ENCODE data around the gene PHB1. TPM values are rescaled to one million over a fixed set of nuclear protein-coding genes. Genes with fewer than 3 reads are reported as not detected.

PHB1 gene
- polyA plus RNA-seq, 1 of the 3 experiments (the other 2 are of a cell fraction): 379 TPM

DNA sequence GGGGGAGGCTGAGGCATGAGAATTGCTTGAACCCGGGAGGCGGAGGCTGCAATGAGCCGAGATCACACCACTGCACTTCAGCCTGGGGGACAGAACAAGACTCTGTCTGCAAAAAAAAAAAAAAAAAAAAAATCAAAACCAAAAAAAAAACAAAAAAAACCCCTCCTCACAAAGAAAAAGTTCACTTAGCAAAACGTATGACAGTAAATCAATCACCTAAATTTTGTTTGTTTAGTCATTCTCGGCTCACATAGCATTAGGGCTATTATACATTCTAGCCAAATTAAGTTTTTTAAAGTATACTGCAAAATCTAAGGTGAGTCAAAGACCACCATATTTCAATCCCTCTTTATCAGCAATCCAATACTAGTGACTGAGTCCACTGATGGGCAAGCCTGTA lies 58.4 kb downstream of the PHB1 start:
- Histone ChIP-seq H3K4me2 (no peak overlapping the region), H2AFZ (ENCODE audit: low read depth) (no peak overlapping the region), H3K4me1 (ENCODE audit: control insufficient read depth in 1 of 2, insufficient read depth in 2 of 2, low read depth in 1 of 2, low read length in 1 of 2) (peaks cover 14 to 17% of the 10 kb centered on the region in 2 experiments; a peak in 3 of 4 replicates), H3K9ac (no peak overlapping the region), H4K20me1 (ENCODE audit: insufficient read depth) (peaks cover 86% of the 10 kb centered on the region), H3K4me3 (ENCODE audit: low read depth in 2 of 2, low read length in 1 of 2) (no peak overlapping the region), H3K27me3 (ENCODE audit: insufficient read depth) (no peaks in the 10 kb centered on the region), H3F3A (replicated peaks; ENCODE audit: insufficient read depth) (peaks cover 4% of the 10 kb centered on the region), H3K27ac (ENCODE audit: low read depth in 2 of 2, low read length in 1 of 2) (no peak overlapping the region), H3K79me2 (ENCODE audit: insufficient read depth) (peaks cover 100% of the 10 kb centered on the region), H3K9me2 (no peaks in the 10 kb centered on the region), H3K36me3 (replicated peaks in 1 of 2; ENCODE audit: control insufficient read depth in 1 of 2, insufficient read depth in 2 of 2, low read length in 1 of 2) (no peaks in the 10 kb centered on the region), H3K9me3 (no peaks in the 10 kb centered on the region)
- TF ChIP-seq JUND (IDR thresholded peaks at IDR 0.05) (no peak), NFIC (IDR thresholded peaks at IDR 0.05; ENCODE audit: borderline replicate concordance) (no peak), TCF12 (IDR thresholded peaks at IDR 0.05) (no peak), EP300 (IDR thresholded peaks at IDR 0.05; ENCODE audit: borderline replicate concordance in 1 of 2, low read depth in 1 of 2, low read length in 1 of 2) (no peak), TAF1 (IDR thresholded peaks at IDR 0.05; ENCODE audit: borderline replicate concordance, low read depth, low read length) (no peak), RAD21 (IDR thresholded peaks at IDR 0.05; ENCODE audit: low read length) (no peak), RXRA (IDR thresholded peaks at IDR 0.05; ENCODE audit: borderline replicate concordance, low read depth) (no peak), RCOR1 (IDR thresholded peaks at IDR 0.05; ENCODE audit: low read length) (no peak), ELF1 (IDR thresholded peaks at IDR 0.05) (no peak), EZH2phosphoT487 (IDR thresholded peaks at IDR 0.05; ENCODE audit: borderline replicate concordance, low read depth) (no peak), GATA2 (CRISPR knock-in tag; IDR thresholded peaks at IDR 0.05) (no peak), YY1 (IDR thresholded peaks at IDR 0.05; ENCODE audit: low read depth) (no peak), FOXJ3 (CRISPR knock-in tag; IDR thresholded peaks at IDR 0.05) (no peak)
- TF ChIP-seq, protein P1, sequence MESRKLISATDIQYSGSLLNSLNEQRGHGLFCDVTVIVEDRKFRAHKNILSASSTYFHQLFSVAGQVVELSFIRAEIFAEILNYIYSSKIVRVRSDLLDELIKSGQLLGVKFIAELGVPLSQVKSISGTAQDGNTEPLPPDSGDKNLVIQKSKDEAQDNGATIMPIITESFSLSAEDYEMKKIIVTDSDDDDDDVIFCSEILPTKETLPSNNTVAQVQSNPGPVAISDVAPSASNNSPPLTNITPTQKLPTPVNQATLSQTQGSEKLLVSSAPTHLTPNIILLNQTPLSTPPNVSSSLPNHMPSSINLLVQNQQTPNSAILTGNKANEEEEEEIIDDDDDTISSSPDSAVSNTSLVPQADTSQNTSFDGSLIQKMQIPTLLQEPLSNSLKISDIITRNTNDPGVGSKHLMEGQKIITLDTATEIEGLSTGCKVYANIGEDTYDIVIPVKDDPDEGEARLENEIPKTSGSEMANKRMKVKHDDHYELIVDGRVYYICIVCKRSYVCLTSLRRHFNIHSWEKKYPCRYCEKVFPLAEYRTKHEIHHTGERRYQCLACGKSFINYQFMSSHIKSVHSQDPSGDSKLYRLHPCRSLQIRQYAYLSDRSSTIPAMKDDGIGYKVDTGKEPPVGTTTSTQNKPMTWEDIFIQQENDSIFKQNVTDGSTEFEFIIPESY (IDR thresholded peaks at IDR 0.05; ENCODE audit: borderline replicate concordance, low read depth): no peak
- no peak for DNase-seq
- ChIA-PET POLR2A (no interaction called here), CTCF (interaction anchor here (0.6 to 1.9 kb wide), 6 partner anchors 10 to 274 kb away, joined by 3 to 5 read pairs (median 4); no protein-coding TSS in a partner anchor)
- WGBS (ENCODE audit: low lambda C conversion rate): 95% methylated on average over 5 of the region's 5 CpGs

Small RNA genes lying within 50 kb of the gene (small RNA-seq; reads per million reads assigned to genes)
- gene RF00019: 0 reads per million in 7 experiments

Other genes with a start within 250 kb of the PHB1 start
- 10.4 and 11.0 TPM in 2 replicates for gene GNGT2, start 204.3 kb downstream of the PHB1 start, polyA plus RNA-seq (2012; rRNA removed)
- gene ABI3, start 204.2 kb downstream of the PHB1 start, polyA plus RNA-seq (2012; rRNA removed): 2.8 and 4.7 TPM in 2 replicates
- gene PHOSPHO1, start 184.1 kb downstream of the PHB1 start, polyA plus RNA-seq (2012; rRNA removed): 0.13 TPM in 1 of 2 replicates, not detected in the other
- gene ZNF652, start 52.6 kb downstream of the PHB1 start, polyA plus RNA-seq (2012; rRNA removed): 5.1 and 6.5 TPM in 2 replicates
- gene NGFR, start 80.4 kb upstream of the PHB1 start, polyA plus RNA-seq (2012; rRNA removed): 0.44 and 0.76 TPM in 2 replicates
- 0.30 and 0.31 TPM in 2 replicates for gene NXPH3, start 161.0 kb upstream of the PHB1 start, polyA plus RNA-seq (2012; rRNA removed)

All from SK-N-SH (cell line).